Measurements from ENCODE around the gene CRYL1.
"Not testable (repeated sequence)": the region's sequence is repeated elsewhere in the genome, so short reads cannot be mapped to it uniquely, and the experiment has no call there.

The CRYL1 gene

DNA sequence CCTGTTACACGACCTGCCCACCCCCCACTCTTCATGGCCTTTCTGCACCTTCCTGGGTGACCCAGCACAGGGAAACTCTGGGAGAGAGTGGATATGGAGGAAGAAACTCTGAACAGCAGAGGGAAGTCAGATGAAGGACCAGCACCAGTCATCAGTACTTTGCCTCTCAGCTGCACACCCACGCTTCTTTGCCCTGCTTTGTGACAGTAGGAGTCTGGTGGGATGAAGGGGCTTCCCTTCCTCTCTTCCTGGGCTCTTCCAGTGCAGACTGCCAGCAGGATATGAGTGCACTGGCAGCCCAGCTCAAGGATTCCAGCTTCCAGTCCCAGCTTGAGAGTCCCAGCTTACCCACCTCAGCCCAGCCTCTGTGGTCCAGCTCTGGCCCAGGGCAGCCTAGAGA lies 68.9 kb downstream of the CRYL1 start:
- no peak for DNase-seq (ENCODE audit: low read depth)

DNA sequence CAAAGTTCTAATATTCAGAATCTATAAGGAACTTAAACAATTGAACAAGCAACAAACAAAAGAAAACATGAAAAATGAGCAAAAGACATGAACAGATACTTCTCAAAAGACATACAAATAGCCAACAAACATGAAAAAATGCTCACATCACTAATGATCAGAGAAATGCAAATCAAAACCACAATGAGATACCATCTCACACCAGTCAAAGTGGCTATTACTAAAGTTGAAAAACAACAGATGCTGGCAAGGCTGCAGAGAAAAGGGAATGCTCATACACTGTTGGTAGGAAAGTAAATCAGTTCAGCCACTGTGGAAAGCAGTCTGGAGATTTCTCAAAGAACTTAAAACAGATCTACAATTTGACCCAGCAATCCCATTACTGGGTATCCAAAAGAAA lies 74.3 kb downstream of the CRYL1 start:
- no peak for DNase-seq (ENCODE audit: low read depth)

DNA sequence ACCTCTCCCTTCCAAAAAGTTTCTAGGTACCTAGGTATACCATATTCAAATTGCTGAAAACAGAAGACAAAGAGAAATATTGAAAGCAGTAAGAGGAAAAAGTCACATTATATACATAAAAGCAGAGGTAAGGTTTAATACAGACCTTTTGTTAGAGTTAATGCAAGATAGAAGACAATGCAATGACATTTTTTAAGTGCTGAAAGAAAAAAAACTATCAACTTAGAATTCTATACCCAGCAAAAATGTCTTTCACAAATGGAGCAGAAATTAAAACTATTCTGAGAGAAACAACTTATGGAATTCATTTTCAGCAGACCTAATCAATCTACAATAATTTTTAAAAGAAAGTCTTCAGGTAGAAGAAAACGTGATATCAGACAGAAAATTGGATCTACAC lies 77.2 kb downstream of the CRYL1 start:
- no peak for DNase-seq (ENCODE audit: low read depth)

DNA sequence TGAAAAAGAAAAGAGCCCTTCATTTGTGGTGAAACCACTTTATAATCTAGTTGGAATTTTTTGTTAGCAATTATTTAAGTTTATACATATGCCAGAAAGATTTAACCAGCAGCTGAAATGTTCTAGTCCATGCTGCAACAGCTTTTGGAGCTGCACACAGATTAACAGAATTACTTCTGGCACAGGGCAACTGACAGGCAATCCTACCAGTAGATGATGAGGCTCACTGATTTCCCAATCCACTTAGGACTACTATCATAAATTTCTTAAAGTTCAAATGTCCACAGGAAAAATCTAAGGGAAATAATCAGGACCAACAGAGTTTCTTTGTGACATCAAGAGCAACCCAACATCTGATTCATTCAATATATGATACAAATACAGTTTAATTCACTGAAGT lies 78.8 kb downstream of the CRYL1 start:
- DNase-seq (ENCODE audit: low read depth) = no peak

DNA sequence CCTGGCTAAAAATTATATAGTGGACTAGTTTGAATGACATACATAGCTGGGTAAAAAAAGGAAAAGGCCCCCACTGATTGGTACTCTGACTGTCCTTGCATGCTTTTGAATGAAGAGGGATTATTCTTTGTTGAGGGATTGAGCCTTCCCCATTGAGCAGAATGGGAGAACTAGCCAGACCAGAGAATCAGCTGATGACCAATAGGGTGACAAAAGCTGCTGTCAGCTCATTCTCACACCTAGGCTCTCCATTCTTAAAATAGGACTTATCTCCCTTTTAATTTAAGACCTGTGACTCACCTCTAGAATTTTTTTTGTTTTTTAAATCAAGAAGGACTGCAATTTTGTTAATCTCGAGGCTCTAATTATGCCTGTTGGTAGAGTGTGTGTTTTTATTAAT lies 79.3 kb downstream of the CRYL1 start:
- no peak for DNase-seq (ENCODE audit: low read depth)

DNA sequence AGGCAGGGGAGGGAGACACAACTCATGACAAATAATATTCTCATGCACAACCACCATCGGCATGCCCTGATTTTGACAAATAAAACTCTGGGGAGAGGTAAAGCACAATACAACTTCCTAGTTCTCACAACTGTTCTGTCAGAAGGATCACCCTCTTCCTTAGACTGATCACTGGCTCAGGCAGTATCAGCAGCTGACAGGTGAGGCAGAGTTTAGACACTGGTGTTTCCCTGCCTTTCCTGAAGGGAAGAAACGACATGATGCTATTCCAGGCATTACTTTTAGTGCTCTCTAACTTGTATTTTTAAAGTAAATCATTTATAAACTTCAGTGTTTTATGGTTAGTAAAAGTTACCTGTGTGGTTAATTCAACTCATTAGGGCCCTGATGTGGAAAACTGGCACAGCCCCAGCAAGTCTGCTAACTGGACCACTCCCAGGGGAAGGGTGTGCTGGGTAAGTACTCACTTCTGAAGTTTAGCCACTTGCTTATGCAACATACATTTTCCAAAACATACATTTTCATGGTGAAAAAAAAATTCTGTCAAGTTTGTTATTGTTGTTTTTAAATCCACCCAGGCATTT lies 82.8 kb downstream of the CRYL1 start:
- DNase-seq (ENCODE audit: low read depth) = no peak

DNA sequence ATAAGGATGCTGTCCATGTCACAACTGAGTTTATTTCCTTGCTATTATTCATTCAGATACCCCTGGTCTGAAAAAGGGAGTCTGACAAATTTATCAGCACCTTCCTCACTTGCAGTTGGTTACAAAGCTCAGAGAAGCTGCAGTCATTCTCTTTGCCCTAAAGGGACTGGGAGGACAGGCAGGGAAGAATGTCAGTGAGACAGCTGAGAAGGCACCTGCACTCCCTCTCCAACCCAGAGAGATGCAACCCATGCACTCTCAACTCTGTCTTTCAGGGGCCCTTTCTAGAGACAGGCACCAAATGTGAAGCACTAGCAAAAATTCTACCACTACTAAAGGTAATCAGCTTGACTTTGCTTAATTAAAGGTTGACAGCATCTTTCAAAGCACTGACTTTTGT lies 83.3 kb downstream of the CRYL1 start:
- DNase-seq (ENCODE audit: low read depth) = no peak

DNA sequence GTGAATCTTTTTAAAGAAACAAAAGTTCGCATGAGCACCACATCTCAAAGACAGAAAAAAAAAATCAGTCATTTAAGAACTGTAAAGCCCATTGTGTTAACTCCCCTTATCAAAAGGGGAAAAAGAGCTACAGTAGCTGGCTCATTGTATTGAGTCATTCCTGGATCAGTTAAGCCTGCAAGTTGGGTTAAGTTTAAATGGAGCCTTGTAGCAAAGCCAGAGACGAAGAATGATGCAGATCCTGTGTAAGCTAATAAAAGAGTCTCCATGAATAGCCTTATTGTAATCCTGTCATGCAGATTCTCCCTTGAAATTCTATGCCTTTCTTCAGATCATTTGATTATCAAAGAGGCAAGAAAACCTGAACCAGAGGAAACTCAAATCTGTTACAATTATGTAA lies 83.8 kb downstream of the CRYL1 start:
- no peak for DNase-seq (ENCODE audit: low read depth)

DNA sequence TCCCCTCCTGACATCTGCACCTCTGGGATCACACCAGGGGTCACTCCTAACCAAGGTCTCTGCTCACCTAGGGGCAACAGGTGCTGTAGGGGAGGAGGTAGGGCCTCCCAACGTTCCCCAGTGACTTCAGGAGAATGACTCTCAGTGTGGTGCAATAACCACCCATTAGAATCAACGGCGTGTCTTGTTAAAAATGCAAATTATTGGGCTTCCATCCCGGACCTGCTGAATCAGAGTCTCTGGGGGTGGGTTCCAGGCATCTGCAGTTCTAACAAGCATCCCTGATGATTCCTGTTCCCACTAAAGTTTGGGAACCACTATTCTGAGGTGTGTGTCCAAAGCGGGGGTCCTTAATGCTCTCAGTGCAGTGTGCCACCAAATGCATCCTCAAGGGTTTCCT lies 84.6 kb downstream of the CRYL1 start:
- no peak for DNase-seq (ENCODE audit: low read depth)

DNA sequence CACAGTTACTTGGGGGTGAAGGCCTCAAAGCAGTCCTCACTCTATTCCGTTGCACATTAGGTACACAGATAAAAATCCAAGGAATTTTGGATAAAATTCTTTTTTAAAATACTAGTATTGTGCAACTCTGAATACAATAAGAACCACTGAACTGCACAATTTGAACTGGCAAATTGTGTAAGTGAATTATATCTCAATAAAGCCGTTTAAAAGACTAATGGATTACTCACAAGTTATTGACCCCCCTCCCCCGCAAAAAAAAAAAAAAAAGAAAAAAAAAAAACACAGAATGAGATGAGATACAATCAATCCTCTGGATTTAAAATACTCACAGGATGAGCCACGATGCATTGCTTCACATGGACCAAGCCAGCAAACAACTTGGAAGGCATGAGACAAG lies 86.4 kb downstream of the CRYL1 start:
- no peak for DNase-seq (ENCODE audit: low read depth)

DNA sequence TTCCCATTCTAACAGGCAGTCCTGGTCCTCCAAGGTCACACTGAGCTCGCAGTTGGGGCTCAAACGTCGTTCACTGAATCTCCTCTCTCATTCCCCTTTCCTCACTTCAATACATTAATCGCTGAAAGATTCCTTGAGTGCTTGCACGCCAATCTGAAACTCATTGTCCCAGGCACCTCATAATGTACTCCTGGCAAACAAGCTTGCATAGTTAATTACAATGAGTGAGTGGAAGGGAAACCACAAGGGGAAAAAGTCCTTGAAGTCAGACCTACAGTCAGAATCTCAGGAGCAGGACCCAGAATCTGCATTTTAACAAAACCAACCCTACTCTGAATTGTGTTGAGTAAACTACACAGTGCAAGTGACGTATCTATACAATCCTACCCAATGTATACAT lies 86.9 kb downstream of the CRYL1 start:
- no peak for DNase-seq (ENCODE audit: low read depth)

DNA sequence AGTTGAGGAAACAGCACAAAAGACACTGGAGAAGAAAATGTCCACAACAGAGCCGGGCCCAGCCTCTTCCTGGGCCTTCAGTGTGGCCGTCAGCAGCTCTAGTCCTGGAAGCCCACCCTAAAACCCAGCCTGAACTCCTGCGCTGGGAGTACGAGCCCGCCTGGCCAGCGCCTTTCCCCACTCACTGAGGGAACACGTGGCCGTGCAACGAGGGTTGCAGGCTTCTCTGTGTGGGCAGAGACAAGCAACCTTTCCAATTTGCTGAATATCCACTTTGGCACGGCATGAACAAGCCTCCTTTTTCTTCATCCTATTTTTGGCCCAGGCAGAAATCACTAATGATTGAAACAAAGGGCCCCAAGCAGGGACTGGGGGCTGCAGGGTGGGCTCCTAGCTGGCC lies 89.2 kb downstream of the CRYL1 start:
- DNase-seq (ENCODE audit: low read depth) = no peak

DNA sequence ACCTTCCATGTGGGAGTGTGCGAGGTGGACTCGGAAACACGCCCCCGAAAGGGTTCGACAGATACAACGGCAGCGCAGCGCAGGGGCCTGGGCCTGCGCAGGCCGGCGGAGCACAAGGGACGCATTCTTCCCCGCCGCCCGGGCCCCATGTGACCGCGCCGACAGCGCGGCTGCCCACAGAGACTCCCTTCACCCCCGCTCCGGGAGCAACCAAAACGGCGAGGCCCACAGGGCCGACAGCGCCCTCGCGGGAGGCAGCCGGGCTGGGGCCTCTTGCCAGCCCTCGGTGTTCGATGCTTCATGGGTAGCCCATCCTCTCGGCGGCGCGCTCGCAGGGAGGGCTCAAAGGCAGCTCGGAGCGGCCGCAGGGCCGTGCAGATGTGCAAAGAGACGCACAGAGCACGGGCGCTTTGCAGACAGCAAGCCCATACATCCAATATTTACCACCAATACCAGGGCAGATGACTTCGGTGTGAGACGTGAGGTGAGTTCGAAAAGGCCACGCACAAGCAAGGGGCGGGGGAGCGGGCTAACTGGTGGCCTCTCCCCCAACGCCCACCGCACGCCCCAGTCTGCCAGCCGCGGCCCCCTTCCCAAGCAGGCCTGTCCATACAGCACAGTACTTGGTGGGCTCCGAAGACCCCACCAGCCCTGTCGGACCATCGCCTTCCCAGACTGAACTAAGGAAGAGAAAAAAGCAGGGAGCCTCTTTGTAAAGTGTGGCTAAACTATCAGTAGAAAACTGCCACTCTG lies 89.9 kb downstream of the CRYL1 start:
- no peak for DNase-seq (ENCODE audit: low read depth)

DNA sequence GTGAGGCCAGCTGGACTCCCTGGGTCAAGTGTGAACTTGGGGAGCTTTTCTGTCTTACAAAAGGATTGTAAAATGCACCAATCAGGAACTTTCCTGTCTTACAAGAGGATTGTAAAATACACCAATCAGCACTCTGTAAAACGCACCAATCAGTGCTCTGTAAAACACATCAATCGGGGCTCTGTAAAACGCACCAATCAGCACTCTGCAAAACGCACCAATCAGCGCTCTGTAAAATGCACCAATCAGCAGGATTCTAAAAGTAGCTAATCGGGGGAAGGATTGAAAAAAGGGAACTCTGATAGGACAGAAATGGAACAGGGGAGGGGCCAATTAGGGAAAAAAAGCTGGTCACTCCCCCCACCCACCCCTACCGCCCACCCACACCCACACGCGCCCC lies 91.4 kb downstream of the CRYL1 start:
- DNase-seq (ENCODE audit: low read depth) = not testable (repeated sequence)

DNA sequence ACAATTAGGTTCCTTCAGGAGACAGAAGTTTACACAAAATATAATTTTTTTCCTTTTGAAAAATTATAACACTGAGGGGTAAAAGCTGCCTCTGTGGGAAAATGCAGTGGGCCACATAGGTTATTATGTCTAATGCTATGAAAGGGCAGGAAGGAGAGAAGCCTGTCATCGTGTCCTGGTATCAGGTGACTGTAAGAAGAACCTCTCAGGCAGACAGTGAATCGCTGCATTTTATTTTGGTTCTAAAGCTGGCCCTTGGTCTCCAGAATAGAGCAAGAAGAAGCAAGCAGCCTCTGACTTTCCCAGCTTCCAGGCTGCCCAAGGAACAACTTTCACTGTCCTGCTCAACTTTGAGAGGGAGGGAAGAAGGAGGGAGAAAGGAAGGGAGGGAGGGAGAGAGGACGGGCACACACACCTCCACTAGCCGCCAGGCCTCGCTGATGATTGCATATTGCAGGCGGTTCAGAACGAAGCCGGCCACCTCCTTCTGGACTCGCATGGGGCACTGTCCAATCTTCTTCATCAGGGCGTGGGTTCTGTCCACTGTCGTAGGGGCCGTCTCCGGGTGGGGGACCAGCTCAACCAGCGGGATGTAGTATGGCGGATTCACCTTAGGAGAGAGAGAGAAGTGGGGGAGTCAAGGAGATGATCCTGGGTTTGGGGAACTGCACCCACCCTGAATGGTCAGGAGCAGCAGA lies 93.8 kb downstream of the CRYL1 start:
- DNase-seq (ENCODE audit: low read depth) = no peak

DNA sequence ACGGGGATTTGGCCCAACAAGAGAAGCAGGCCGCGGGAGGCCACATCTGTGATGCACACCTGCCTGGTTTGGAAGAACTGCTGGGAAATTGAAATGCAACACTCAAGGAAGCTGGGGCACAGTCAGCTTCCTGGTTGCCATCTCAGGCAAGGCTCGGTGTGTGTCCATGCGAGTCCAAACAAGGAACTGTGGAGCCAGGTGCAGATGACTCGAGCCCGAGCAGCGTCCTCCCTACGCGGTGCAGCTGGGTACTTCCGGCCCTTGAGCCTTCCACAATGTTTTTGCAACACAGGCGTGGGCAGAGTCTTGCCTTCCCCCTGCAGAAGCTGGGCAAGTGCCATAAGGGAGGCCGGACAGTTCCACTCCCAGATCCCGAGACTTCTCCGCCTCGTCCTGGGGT lies 94.6 kb downstream of the CRYL1 start:
- no peak for DNase-seq (ENCODE audit: low read depth)

DNA sequence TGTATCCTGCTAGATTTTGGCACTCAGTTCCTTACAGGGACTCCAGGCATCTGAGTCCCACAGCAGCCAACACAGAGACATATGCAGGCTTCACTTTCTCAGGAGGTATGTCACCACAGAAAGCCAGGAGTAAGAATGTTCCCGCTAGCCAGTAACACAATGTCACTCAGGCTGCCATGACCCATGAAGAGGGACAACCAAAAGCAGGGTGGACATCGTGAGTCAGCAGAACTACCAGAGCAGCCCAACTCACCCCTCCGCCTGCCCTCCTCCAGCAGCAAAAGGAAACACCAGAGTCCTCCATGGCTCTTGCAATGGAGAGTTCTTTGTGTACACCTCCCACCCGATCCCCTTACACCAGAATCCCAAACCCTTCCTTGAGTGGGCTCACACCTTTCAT lies 95.4 kb downstream of the CRYL1 start:
- DNase-seq (ENCODE audit: low read depth) = no peak

DNA sequence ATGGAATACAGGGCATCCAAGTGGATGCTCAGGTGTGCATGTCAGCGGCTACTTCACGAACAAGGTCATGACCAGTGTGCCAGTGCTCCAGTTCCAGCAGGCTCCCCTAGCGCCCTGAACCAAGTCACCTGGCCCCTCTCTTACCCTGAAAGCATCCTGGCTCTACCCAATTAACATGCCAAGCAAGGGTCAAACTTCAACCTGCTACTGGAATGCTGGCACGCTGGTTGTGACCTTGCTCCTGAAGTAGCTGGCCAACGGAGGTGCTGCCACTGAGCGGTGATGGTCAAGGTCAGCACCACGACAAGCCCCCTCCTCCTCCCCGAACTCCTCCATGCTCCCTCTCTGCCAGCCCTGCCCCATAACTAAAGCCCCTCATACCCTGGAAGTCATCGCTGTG lies 96.0 kb downstream of the CRYL1 start:
- no peak for DNase-seq (ENCODE audit: low read depth)

DNA sequence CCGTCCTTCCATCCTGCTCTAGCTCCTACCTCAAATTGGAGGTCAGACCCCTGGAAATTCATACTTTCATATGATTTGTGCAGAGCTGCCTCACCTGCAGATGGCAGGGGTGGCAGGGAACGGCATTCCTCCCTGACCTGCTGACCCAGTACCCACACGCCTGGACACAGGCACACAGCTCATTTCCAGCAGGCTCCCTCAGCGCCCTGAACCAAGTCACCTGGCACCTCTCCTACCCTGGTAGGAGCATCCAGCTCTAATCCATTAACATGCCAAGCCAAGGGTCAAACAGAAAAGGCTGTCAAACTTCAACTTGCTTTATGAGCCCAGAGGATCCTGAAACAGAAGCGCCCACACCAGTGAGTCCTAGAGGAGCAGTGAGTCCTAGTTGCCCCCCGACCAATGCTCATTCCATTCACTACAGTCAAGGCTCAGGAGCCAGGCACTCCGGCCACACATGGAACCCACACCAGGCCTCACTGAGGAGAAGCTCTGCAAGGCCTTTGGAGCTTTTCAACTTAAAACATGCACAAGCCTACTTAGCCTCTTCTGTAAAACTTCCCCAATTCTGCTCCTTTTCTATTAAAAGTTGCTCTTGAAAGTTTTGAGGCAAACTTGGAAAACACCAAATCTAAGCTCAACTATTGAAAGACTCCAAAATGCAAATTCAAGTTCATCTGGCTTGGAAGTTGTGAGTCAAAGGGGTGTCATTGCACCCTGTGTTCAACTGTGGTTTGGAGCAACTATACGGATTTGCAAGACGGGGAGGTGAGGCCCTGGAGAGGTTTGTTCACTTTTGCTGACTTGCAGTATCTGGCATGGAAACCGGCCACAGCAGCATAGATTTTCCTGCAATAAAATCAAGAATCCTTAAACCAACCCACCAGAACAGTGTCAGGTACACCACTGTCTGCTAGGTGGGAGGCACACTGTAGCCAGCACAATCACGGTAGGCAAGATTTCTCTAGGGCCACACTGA lies 96.7 kb downstream of the CRYL1 start:
- no peak for DNase-seq (ENCODE audit: low read depth)

DNA sequence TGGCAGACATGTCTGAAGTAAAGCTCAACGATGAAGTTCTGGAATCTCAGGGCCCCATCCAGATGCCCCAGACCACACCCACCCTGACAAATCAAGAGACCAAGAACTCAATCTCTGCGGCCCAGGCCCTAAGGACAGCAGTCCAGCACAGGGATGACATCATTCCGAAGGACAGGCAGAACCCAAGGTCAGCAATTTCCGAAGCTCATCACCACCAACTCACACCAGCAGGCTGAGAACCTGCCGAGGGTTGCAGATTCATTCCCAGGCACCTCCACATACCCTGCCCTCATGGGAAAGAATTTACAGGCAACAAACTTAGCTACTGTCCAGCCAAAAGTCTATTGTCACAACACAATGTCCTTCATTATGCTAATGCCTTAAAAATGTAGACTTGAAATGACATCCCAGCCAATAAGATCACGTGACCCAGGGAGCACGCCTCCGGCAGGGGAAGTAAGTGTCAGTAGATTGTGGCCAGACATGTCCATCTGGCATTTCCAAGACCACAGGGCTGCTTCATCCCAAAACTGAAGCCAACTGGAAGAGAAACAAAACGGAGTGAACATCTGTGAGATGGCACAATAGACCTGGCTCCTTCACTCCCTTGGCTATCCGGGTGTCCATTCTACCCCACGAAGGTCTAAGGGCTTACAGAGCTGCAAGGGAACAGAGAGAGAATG lies 98.8 kb downstream of the CRYL1 start:
- DNase-seq (ENCODE audit: low read depth) = no peak

DNA sequence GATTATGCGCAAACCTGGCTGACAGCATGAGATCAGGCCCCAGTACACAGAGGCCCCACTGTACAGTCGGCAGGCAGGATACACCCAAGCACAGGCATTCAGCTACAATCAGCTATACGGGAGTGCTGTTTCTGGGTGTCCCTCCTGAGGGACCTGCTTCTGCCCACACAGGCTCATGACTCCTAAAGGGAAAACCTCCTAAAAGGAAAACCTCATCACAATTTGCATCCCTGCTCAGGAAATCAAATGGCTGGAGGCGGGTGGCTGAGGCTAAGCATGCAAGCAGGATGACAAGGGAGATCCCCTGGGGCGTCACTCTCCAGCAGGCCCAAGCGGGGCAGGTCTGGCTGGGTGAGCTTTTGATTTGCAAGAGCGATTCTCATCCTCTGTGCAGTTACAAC lies 99.8 kb downstream of the CRYL1 start:
- no peak for DNase-seq (ENCODE audit: low read depth)

DNA sequence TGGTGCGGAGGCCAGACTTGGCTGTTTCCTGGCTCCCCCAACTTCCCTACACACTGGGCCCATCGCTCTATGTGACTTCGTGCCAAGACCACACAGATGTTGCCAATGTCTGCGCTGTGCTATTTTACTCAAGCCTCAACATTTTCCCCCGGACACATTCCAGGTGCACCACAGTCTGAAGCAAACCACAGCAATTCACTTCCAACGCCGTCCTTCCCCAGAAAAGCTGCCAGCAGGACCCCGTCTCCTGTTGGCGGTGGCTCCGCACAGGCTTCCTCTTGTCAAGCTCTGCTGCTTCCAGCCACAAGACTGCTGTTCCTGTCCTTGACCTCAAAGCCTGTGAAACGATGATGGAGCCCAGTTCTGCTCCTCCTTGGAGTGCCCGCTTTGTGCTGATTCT lies 100.7 kb downstream of the CRYL1 start:
- no peak for DNase-seq (ENCODE audit: low read depth)

Data from T-helper 22 cell (primary cell).